Activated CD8-positive, alpha-beta memory T cell treated with anti-CD3 and anti-CD28 coated beads for 48 hours (primary cell): ENCODE data around the gene TMEM127.
"Not testable (repeated sequence)": the region's sequence is repeated elsewhere in the genome, so short reads cannot be mapped to it uniquely, and the experiment has no call there.

Source experiments
- DNase-seq, 3 experiments: peaks; one replicate each; pipeline ENCODE4 v3.0.0-alpha.2; 2020; ENCODE audit warnings: low read depth in 2 of 3, low spot score in 2 of 3

Gene TMEM127

GRCh38 chr2:96265840-96266679 is at the start of gene TMEM127, which contains the start of gene CIAO1:
Gene TMEM127, minus strand, starts transcription at chr2:96265997. Its CDS starts 616 bp downstream, at chr2:96265381.
Gene CIAO1, plus strand, starts transcription at chr2:96266225. Its CDS starts 126 bp downstream, at chr2:96266351.
- peak; percentile 94 to 99 (median 97) for DNase-seq

GRCh38 chr2:96315005-96315399 is 49.2 kb upstream of the TMEM127 start:
- no peak for DNase-seq

GRCh38 chr2:96308248-96308647 is 42.5 kb upstream of the TMEM127 start:
- DNase-seq = no peak

- no peak for DNase-seq
Measured at GRCh38 chr2:96306370-96306769, 40.6 kb upstream of the TMEM127 start.

GRCh38 chr2:96305979-96306308 is 40.1 kb upstream of the TMEM127 start:
- DNase-seq = peak in 1 of 3 experiments; percentile 4

- DNase-seq = peak; percentile 82 to 85 (median 83)
Measured at GRCh38 chr2:96305091-96305978, 39.5 kb upstream of the TMEM127 start, which contains the start of gene SNRNP200. Gene SNRNP200, minus strand, starts transcription at chr2:96305546. Its CDS starts 109 bp downstream, at chr2:96305437.

- no peak for DNase-seq
Measured at GRCh38 chr2:96304606-96305005, 38.8 kb upstream of the TMEM127 start.

GRCh38 chr2:96301865-96302264 is 36.1 kb upstream of the TMEM127 start:
- DNase-seq = no peak

- no peak for DNase-seq
Measured at GRCh38 chr2:96296925-96297324, 31.1 kb upstream of the TMEM127 start.

- DNase-seq = not testable (repeated sequence)
Measured at GRCh38 chr2:96294271-96294670, 28.5 kb upstream of the TMEM127 start.

GRCh38 chr2:96291751-96292150 is 26.0 kb upstream of the TMEM127 start:
- no peak for DNase-seq

- DNase-seq = no peak
Measured at GRCh38 chr2:96287273-96287856, 21.6 kb upstream of the TMEM127 start.

GRCh38 chr2:96276787-96277499 is 11.1 kb upstream of the TMEM127 start:
- no peak for DNase-seq

GRCh38 chr2:96274355-96275056 is 8.7 kb upstream of the TMEM127 start:
- DNase-seq = no peak

- no peak for DNase-seq
Measured at GRCh38 chr2:96273763-96274162, 8.0 kb upstream of the TMEM127 start.

- no peak for DNase-seq
Measured at GRCh38 chr2:96271995-96272394, 6.2 kb upstream of the TMEM127 start.

- peak; percentile 14 to 19 (median 19) for DNase-seq
Measured at GRCh38 chr2:96267159-96267971, 1.6 kb upstream of the TMEM127 start.

- peak in 1 of 3 experiments; percentile 18 for DNase-seq
Measured at GRCh38 chr2:96265349-96265839, 403 bp downstream of the TMEM127 start.
